Calu3 (cell line): ENCODE results near the gene CLK2. TPM values are rescaled to one million over a fixed set of nuclear protein-coding genes. Genes with fewer than 3 reads are reported as not detected.

Experiments
- BruUV-seq: library from RNA; stranded (reverse); fragments of 400-500 nt; replicated peaks from 2 replicates; lab custom pipeline; 2021; lab: Mats Ljungman, UMichigan
- CTCF ChIA-PET: fragments of 300-600 bp; sonication (Branson Sonifier 250); formaldehyde crosslinking; loops from one replicate; lab custom pipeline; 2022; ENCODE audit warnings: antibody characterized with exemption; lab: Charles Lee
- DNase-seq: peaks from one replicate; pipeline ENCODE4 v3.0.0; 2022
- H3K27ac Mint-ChIP-seq: one replicate; pipeline ENCODE4 v1.8.0; 2022; ENCODE audit warnings: mixed read lengths; ENCODE audit not compliant: unreplicated experiment
- H3K27me3 Mint-ChIP-seq: one replicate; pipeline ENCODE4 v1.8.0; 2022; ENCODE audit warnings: mixed read lengths; ENCODE audit not compliant: unreplicated experiment
- H3K36me3 Mint-ChIP-seq: one replicate; pipeline ENCODE4 v1.8.0; 2022; ENCODE audit warnings: mild to moderate bottlenecking, moderate library complexity, mixed read lengths; ENCODE audit not compliant: insufficient read depth, unreplicated experiment
- H3K4me1 Mint-ChIP-seq: one replicate; pipeline ENCODE4 v1.8.0; 2022; ENCODE audit warnings: mild to moderate bottlenecking, low read depth, mixed read lengths; ENCODE audit not compliant: unreplicated experiment
- H3K4me3 Mint-ChIP-seq: one replicate; pipeline ENCODE4 v1.8.0; 2022; ENCODE audit warnings: mild to moderate bottlenecking, low read depth, moderate library complexity, mixed read lengths; ENCODE audit not compliant: unreplicated experiment
- H3K9me3 Mint-ChIP-seq: one replicate; pipeline ENCODE4 v1.8.0; 2022; ENCODE audit warnings: low read depth, mixed read lengths; ENCODE audit not compliant: unreplicated experiment
- intact Hi-C: fragments of 100-400 bp; cut with micrococcal nuclease; formaldehyde crosslinking; loops from one replicate; pipeline ENCODE4 v1.10.0; 2022; ENCODE audit not compliant: unreplicated experiment
- total RNA-seq: library from RNA; stranded (reverse); gene quantifications from 2 replicates; pipeline ENCODE4 v1.2.3, GENCODE V29; 2022
- TF ChIP-seq, protein P1 (sequence below): fragments of 200-600 bp; IDR thresholded peaks from one replicate; pipeline ENCODE4 v1.8.0; 2022; ENCODE audit warnings: antibody characterized with exemption; ENCODE audit not compliant: unreplicated experiment

Gene CLK2
- total RNA-seq, 1 experiment from 2014 or later: 78.5 TPM

DNA sequence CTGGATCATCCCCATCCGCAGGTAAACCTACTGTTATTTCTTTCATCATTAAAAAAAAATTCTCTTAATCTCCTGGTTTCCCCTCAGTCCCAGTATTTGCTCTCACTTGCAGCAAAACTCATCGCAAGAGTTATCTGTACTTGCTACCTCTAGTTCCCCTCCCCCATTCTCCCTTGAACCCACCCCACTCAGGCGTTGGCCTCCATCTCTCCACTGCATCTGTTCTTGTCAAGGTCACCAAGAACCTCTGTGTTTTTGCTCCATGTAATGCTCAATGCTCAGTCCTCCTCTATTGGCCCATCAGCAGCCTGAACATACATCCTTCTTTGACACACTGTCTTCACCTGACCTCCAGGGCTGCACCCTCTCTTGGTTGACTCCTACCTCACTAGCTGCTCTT, 23.4 kb upstream of the CLK2 start:
- intact Hi-C loops: no loop called here
- CTCF ChIA-PET: no interaction called here
- H3K4me1 Mint-ChIP-seq: no peaks in the 10 kb centered on the region
- no peaks in the 10 kb centered on the region for H3K36me3 Mint-ChIP-seq
- no peak overlapping the region for H3K27ac Mint-ChIP-seq
- H3K4me3 Mint-ChIP-seq: no peak overlapping the region
- BruUV-seq: no TSS peak
- no peaks in the 10 kb centered on the region for H3K9me3 Mint-ChIP-seq
- DNase-seq: no peak
- TF ChIP-seq, protein P1, sequence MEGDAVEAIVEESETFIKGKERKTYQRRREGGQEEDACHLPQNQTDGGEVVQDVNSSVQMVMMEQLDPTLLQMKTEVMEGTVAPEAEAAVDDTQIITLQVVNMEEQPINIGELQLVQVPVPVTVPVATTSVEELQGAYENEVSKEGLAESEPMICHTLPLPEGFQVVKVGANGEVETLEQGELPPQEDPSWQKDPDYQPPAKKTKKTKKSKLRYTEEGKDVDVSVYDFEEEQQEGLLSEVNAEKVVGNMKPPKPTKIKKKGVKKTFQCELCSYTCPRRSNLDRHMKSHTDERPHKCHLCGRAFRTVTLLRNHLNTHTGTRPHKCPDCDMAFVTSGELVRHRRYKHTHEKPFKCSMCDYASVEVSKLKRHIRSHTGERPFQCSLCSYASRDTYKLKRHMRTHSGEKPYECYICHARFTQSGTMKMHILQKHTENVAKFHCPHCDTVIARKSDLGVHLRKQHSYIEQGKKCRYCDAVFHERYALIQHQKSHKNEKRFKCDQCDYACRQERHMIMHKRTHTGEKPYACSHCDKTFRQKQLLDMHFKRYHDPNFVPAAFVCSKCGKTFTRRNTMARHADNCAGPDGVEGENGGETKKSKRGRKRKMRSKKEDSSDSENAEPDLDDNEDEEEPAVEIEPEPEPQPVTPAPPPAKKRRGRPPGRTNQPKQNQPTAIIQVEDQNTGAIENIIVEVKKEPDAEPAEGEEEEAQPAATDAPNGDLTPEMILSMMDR: no peak
- H3K27me3 Mint-ChIP-seq: peaks cover 42% of the 10 kb centered on the region

- H3K4me3 Mint-ChIP-seq: no peak overlapping the region
- TF ChIP-seq, protein P1: no peak
- intact Hi-C loops: no loop called here
- H3K27ac Mint-ChIP-seq: no peak overlapping the region
- peaks cover 42% of the 10 kb centered on the region for H3K27me3 Mint-ChIP-seq
- CTCF ChIA-PET: no interaction called here
- no peak for DNase-seq
- BruUV-seq: no TSS peak
- H3K36me3 Mint-ChIP-seq: no peaks in the 10 kb centered on the region
- H3K9me3 Mint-ChIP-seq: no peaks in the 10 kb centered on the region
- no peaks in the 10 kb centered on the region for H3K4me1 Mint-ChIP-seq
Measured at GRCh38 chr1:155295942-155296267, 22.6 kb upstream of the CLK2 start.

- TF ChIP-seq, protein P1: no peak
- Mint-ChIP-seq H3K36me3 (no peaks in the 10 kb centered on the region), H3K4me3 (no peak overlapping the region), H3K27ac (no peak overlapping the region), H3K27me3 (peaks cover 42% of the 10 kb centered on the region), H3K9me3 (no peaks in the 10 kb centered on the region), H3K4me1 (no peaks in the 10 kb centered on the region)
- BruUV-seq: no TSS peak
- intact Hi-C loops: no loop called here
- CTCF ChIA-PET: no interaction called here
- no peak for DNase-seq
Measured at GRCh38 chr1:155295183-155295941, 22.1 kb upstream of the CLK2 start.

GRCh38 chr1:155294520-155295182, 21.3 kb upstream of the CLK2 start:
- Mint-ChIP-seq H3K36me3 (no peaks in the 10 kb centered on the region), H3K4me1 (no peaks in the 10 kb centered on the region), H3K27me3 (peaks cover 42% of the 10 kb centered on the region), H3K9me3 (no peaks in the 10 kb centered on the region), H3K27ac (no peak overlapping the region), H3K4me3 (no peak overlapping the region)
- intact Hi-C loops: no loop called here
- BruUV-seq: no TSS peak
- DNase-seq: no peak
- CTCF ChIA-PET: no interaction called here
- TF ChIP-seq, protein P1: no peak
